H1 (cell line): ENCODE measurements around the gene MARCHF10. TPM values are rescaled to one million over a fixed set of nuclear protein-coding genes. Genes with fewer than 3 reads are reported as not detected.

ENCODE experiments used
- CTCF ChIA-PET: fragments of 300-600 bp; sonication (Branson Sonifier 250); formaldehyde crosslinking; loops from one replicate; lab custom pipeline; 2021; ENCODE audit not compliant: partially characterized antibody; lab: Charles Lee
- POLR2A ChIA-PET: fragments of 300-600 bp; sonication (Branson Sonifier 250); formaldehyde crosslinking; loops from one replicate; lab custom pipeline; 2021; ENCODE audit warnings: inconsistent platforms; ENCODE audit not compliant: partially characterized antibody; lab: Charles Lee
- DNase-seq, 2 experiments: peaks; one replicate each; pipeline versions ENCODE4 v3.0.0 to v3.0.0-alpha.2; 2010 to 2022; ENCODE audit warnings: low spot score in 2 of 2, low read depth in 1 of 2, mixed read lengths in 1 of 2
- FAIRE-seq: peaks from 2 replicates; lab custom pipeline; 2011; peaks lifted over from hg19 to GRCh38; lab: Jason Lieb, UNC
- H2AFZ ChIP-seq: 2 replicates; pipeline ENCODE4 v1.8.1; 2012; ENCODE audit warnings: low read length, inconsistent platforms
- H2AK5ac ChIP-seq: 2 replicates; pipeline ENCODE4 v1.6.1; 2013; ENCODE audit warnings: low read depth, low read length
- H2BK120ac ChIP-seq: replicated peaks from 2 replicates; pipeline ENCODE3; 2013; ENCODE audit warnings: low read depth, low read length, inconsistent platforms
- H2BK12ac ChIP-seq: 2 replicates; pipeline ENCODE4 v1.6.1; 2013; ENCODE audit warnings: low read depth, low read length
- H2BK15ac ChIP-seq: 2 replicates; pipeline ENCODE4 v1.6.1; 2013; ENCODE audit warnings: low read length
- H2BK20ac ChIP-seq: 2 replicates; pipeline ENCODE4 v1.6.1; 2013; ENCODE audit warnings: low read length
- H2BK5ac ChIP-seq: 2 replicates; pipeline ENCODE4 v1.6.1; 2013; ENCODE audit warnings: low read depth, low read length
- H3K14ac ChIP-seq: 2 replicates; pipeline ENCODE4 v1.6.1; 2013; ENCODE audit warnings: inconsistent platforms; ENCODE audit not compliant: insufficient read length
- H3K18ac ChIP-seq: 2 replicates; pipeline ENCODE4 v1.6.1; 2013; ENCODE audit warnings: low read length; ENCODE audit errors: extremely low read depth
- H3K23ac ChIP-seq: 2 replicates; pipeline ENCODE4 v1.6.1; 2013; ENCODE audit warnings: inconsistent platforms; ENCODE audit not compliant: insufficient read length
- H3K23me2 ChIP-seq: 2 replicates; pipeline ENCODE4 v1.6.1; 2013; ENCODE audit warnings: low read depth, low read length
- H3K27ac ChIP-seq: 2 replicates; pipeline ENCODE4 v1.6.1; 2011; ENCODE audit warnings: low read depth, low read length, inconsistent platforms
- H3K27me3 ChIP-seq, 4 experiments: replicated peaks in 1 of 4; 1 replicate in 1 of 4; 2 replicates in 3 of 4; pipeline versions ENCODE4 v1.6.1 to v1.8.1; 2011 to 2013; ENCODE audit warnings: low read length in 3 of 4, mild to moderate bottlenecking in 3 of 4, inconsistent platforms in 2 of 4, mixed read lengths in 2 of 4, moderate library complexity in 1 of 4; ENCODE audit not compliant: control insufficient read depth in 3 of 4, insufficient read depth in 3 of 4; ENCODE audit errors: extremely low read depth in 1 of 4
- H3K36me3 ChIP-seq, 4 experiments: 2 replicates each; pipeline versions ENCODE4 v1.6.1 to v1.8.1; 2011 to 2013; ENCODE audit warnings: mild to moderate bottlenecking in 4 of 4, low read length in 3 of 4, moderate library complexity in 2 of 4, control low read depth in 1 of 4, inconsistent platforms in 1 of 4; ENCODE audit not compliant: insufficient read depth in 4 of 4, control insufficient read depth in 2 of 4
- H3K4ac ChIP-seq: replicated peaks from 2 replicates; pipeline ENCODE3; 2013; ENCODE audit warnings: low read length, low read depth, mixed read lengths, inconsistent platforms; ENCODE audit not compliant: insufficient read length
- H3K4me1 ChIP-seq, 4 experiments: replicated peaks in 1 of 4; 1 replicate in 1 of 4; 2 replicates in 3 of 4; pipeline versions ENCODE4 v1.6.1 to v1.8.1; 2011 to 2013; ENCODE audit warnings: low read length in 3 of 4, inconsistent platforms in 2 of 4, mixed read lengths in 1 of 4; ENCODE audit not compliant: insufficient read depth in 4 of 4, control insufficient read depth in 3 of 4
- H3K4me2 ChIP-seq, 2 experiments: 2 replicates each; pipeline versions ENCODE4 v1.6.1 to v1.8.1; 2011 to 2013; ENCODE audit warnings: low read depth in 2 of 2, low read length in 2 of 2, control low read depth in 1 of 2, inconsistent platforms in 1 of 2, mild to moderate bottlenecking in 1 of 2; ENCODE audit not compliant: insufficient read depth in 1 of 2
- H3K4me3 ChIP-seq, 4 experiments: fragments of 200-600, 300-600 bp in 1 of 4; sonication (generic), shearing (Covaris generic), sonication (Bioruptor Twin) in 1 of 4; 2 replicates each; pipeline versions ENCODE4 v1.5.1 to v1.8.1; 2011 to 2016; ENCODE audit warnings: low read length in 4 of 4, low read depth in 3 of 4, control low read depth in 2 of 4, inconsistent platforms in 2 of 4, mild to moderate bottlenecking in 2 of 4, mixed read lengths in 1 of 4, moderate library complexity in 1 of 4; ENCODE audit not compliant: insufficient read depth in 2 of 4; ENCODE audit errors: extremely low read depth in 1 of 4
- H3K56ac ChIP-seq: replicated peaks from 2 replicates; pipeline ENCODE3; 2013; ENCODE audit warnings: low read depth, mild to moderate bottlenecking, mixed read lengths, low read length, inconsistent platforms; ENCODE audit not compliant: insufficient read length
- H3K79me1 ChIP-seq: 2 replicates; pipeline ENCODE4 v1.6.1; 2013; ENCODE audit warnings: low read depth, low read length, control low read depth
- H3K79me2 ChIP-seq, 2 experiments: 2 replicates each; pipeline versions ENCODE4 v1.6.1 to v1.8.1; 2012 to 2013; ENCODE audit warnings: low read length in 2 of 2, mild to moderate bottlenecking in 2 of 2, inconsistent platforms in 1 of 2; ENCODE audit not compliant: insufficient read depth in 2 of 2, control insufficient read depth in 1 of 2
- H3K9ac ChIP-seq, 4 experiments: replicated peaks in 1 of 4; 1 replicate in 1 of 4; 2 replicates in 3 of 4; pipeline versions ENCODE4 v1.6.1 to v1.8.1; 2011 to 2013; ENCODE audit warnings: low read depth in 3 of 4, low read length in 3 of 4, control low read depth in 2 of 4, mild to moderate bottlenecking in 2 of 4, moderate library complexity in 2 of 4, inconsistent platforms in 1 of 4; ENCODE audit errors: extremely low read depth in 1 of 4
- H3K9me3 ChIP-seq, 2 experiments: 2 replicates each; pipeline versions ENCODE4 v1.6.1 to v1.8.1; 2012 to 2013; ENCODE audit warnings: mild to moderate bottlenecking in 2 of 2, moderate library complexity in 2 of 2, control low read depth in 1 of 2, inconsistent platforms in 1 of 2, low read depth in 1 of 2, low read length in 1 of 2, mixed read lengths in 1 of 2; ENCODE audit not compliant: insufficient read depth in 2 of 2
- H4K20me1 ChIP-seq, 2 experiments: replicated peaks in 1 of 2; 2 replicates each; pipeline versions ENCODE3 to v1.8.1; 2011 to 2013; ENCODE audit warnings: inconsistent platforms in 2 of 2, low read length in 2 of 2, mild to moderate bottlenecking in 1 of 2; ENCODE audit not compliant: insufficient read depth in 2 of 2, control insufficient read depth in 1 of 2
- H4K5ac ChIP-seq: 2 replicates; pipeline ENCODE4 v1.6.1; 2013; ENCODE audit warnings: low read length, low read depth, mixed read lengths, inconsistent platforms; ENCODE audit not compliant: insufficient read length
- H4K8ac ChIP-seq: 2 replicates; pipeline ENCODE4 v1.8.0; 2013; ENCODE audit warnings: mild to moderate bottlenecking, moderate library complexity, low read length, inconsistent platforms; ENCODE audit not compliant: insufficient read depth; ENCODE audit errors: extremely low read depth
- H4K91ac ChIP-seq: replicated peaks from 2 replicates; pipeline ENCODE3; 2013; ENCODE audit warnings: low read length, mixed read lengths, inconsistent platforms; ENCODE audit not compliant: insufficient read length
- ATF3 ChIP-seq: IDR thresholded peaks from 2 replicates; pipeline ENCODE4 v1.6.1; 2011; ENCODE audit warnings: low read depth, mild to moderate bottlenecking, low read length; ENCODE audit not compliant: insufficient read depth
- CREB1 ChIP-seq: IDR thresholded peaks from 2 replicates; pipeline ENCODE4 v1.6.1; 2012; ENCODE audit warnings: inconsistent platforms
- EP300 ChIP-seq, 2 experiments: IDR thresholded peaks; 1 replicate in 1 of 2; 2 replicates in 1 of 2; pipeline ENCODE4 v1.6.1; 2011 to 2012; ENCODE audit warnings: low read depth in 2 of 2, low read length in 2 of 2, mild to moderate bottlenecking in 2 of 2, borderline replicate concordance in 1 of 2, inconsistent platforms in 1 of 2, moderate library complexity in 1 of 2
- GABPA ChIP-seq: IDR thresholded peaks from 2 replicates; pipeline ENCODE4 v1.6.1; 2011; ENCODE audit warnings: mild to moderate bottlenecking, low read length, moderate library complexity, borderline replicate concordance; ENCODE audit not compliant: insufficient read depth
- JUND ChIP-seq: IDR thresholded peaks from 2 replicates; pipeline ENCODE4 v1.6.1; 2011; ENCODE audit warnings: mild to moderate bottlenecking, improper control_type of control experiment, low read length
- KDM4A ChIP-seq: IDR thresholded peaks from one replicate; pipeline ENCODE4 v1.7.1; 2012; ENCODE audit warnings: low read depth, mild to moderate bottlenecking, moderate library complexity, low read length, inconsistent platforms; ENCODE audit not compliant: severe bottlenecking
- KDM5A ChIP-seq: fragments of 200-600 bp; IDR thresholded peaks from 2 replicates; pipeline ENCODE4 v1.7.1; 2012; ENCODE audit warnings: mild to moderate bottlenecking, low read length, inconsistent platforms, mixed read lengths
- MAX ChIP-seq: IDR thresholded peaks from 2 replicates; pipeline ENCODE4 v1.6.1; 2012; ENCODE audit warnings: inconsistent platforms
- PHF8 ChIP-seq: fragments of 200-600 bp; sonication (generic); conservative IDR thresholded peaks from 2 replicates; pipeline ENCODE4 v1.7.1; 2012; ENCODE audit warnings: low read depth, mild to moderate bottlenecking, inconsistent platforms, low read length, moderate library complexity
- SP1 ChIP-seq: IDR thresholded peaks from 2 replicates; pipeline ENCODE4 v1.6.1; 2011; ENCODE audit warnings: low read depth, low read length
- WGBS, 2 experiments: shearing (Covaris generic) in 1 of 2; methylation state at CpG; one replicate each; pipeline versions ENCODE4 v1.1.6 to v1.1.7; 2013 to 2015; ENCODE audit warnings: low lambda C conversion rate in 2 of 2, mixed read lengths in 2 of 2, inconsistent platforms in 1 of 2, low coverage in 1 of 2, missing lambda C conversion rate in 1 of 2; ENCODE audit not compliant: insufficient replicate concordance in 2 of 2, insufficient coverage in 1 of 2, insufficient read length in 1 of 2; ENCODE audit errors: extremely low coverage in 1 of 2, missing lambda C conversion rate in 1 of 2; 5-methylcytosine and 5-hydroxymethylcytosine counted together
- polyA plus RNA-seq, 7 experiments: library from polyadenylated mRNA; depleted of rRNA in 3 of 7; stranded (reverse) in 5 of 7; unstranded in 2 of 7; fragments of >200 nt in 5 of 7; fragments of 200-250 nt in 2 of 7; gene quantifications; 1 replicate in 5 of 7; 2 replicates in 1 of 7; 4 replicates in 1 of 7; pipeline versions ENCODE4 v1.2.1 to v1.2.3, GENCODE V29; 2011 to 2013; ENCODE audit warnings: missing spikeins in 2 of 7, mixed read lengths in 2 of 7
- total RNA-seq: library from RNA; stranded (reverse); fragmentation: NEBNext Ultra II Directional; extraction: Animal tissue kit (Norgen Biotek cat#: 25700); gene quantifications from 2 replicates; pipeline ENCODE4 v1.2.1, GENCODE V29; 2021

The MARCHF10 gene
- total and polyA plus RNA-seq, 2 of the 8 experiments (the other 6 are each of a cell fraction or from before 2014, with no cell fraction given): 0.48 to 0.73 TPM

GRCh38 chr17:62745806-62746205 is 62.3 kb downstream of the MARCHF10 start:
- H3K4me2 ChIP-seq: no peak overlapping the region

More at GRCh38 chr17:62745806-62746205, 62.3 kb downstream of the MARCHF10 start:
- no peak for TF ChIP-seq PHF8
- no peak for TF ChIP-seq EP300 (IDR thresholded peaks at IDR 0.05; ENCODE audit: borderline replicate concordance in 1 of 2, low read depth in 2 of 2, low read length in 2 of 2)
- TF ChIP-seq ATF3: no peak
- no peak for TF ChIP-seq MAX
- TF ChIP-seq KDM5A: no peak
- no peak for TF ChIP-seq KDM4A
- no peak for TF ChIP-seq CREB1
- no peak for TF ChIP-seq SP1
- TF ChIP-seq JUND: no peak
- TF ChIP-seq GABPA: no peak
- TF ChIP-seq, all 59 proteins: peak for 0
- no peaks in the 10 kb centered on the region for H4K20me1 ChIP-seq
- H3K56ac ChIP-seq: no peak overlapping the region
- peaks cover 0 to 8% (median 6%) of the 10 kb centered on the region in 4 experiments; a peak in 5 of 7 replicates for H3K4me1 ChIP-seq
- WGBS, 2 experiments: 92% methylated on average over 7 of the region's 7 CpGs; no CpG with 5 or more reads in 1 of the 2 experiments
- H3K14ac ChIP-seq: no peak overlapping the region
- H2AFZ ChIP-seq: no peak overlapping the region
- H3K18ac ChIP-seq: no peak overlapping the region
- H2BK15ac ChIP-seq: no peak overlapping the region
- no peak for DNase-seq
- no peak overlapping the region for H4K5ac ChIP-seq
- H2BK120ac ChIP-seq: no peak overlapping the region
- H2BK5ac ChIP-seq: no peak overlapping the region
- H3K4me3 ChIP-seq: no peak overlapping the region
- no peak overlapping the region for H2BK20ac ChIP-seq
- H2AK5ac ChIP-seq: no peak overlapping the region
- no peaks in the 10 kb centered on the region for H3K36me3 ChIP-seq
- H4K8ac ChIP-seq: no peak overlapping the region; the same call in 1 of the 2 replicates
- POLR2A ChIA-PET: no interaction called here
- H3K23me2 ChIP-seq: no peaks in the 10 kb centered on the region
- H3K9ac ChIP-seq: no peak overlapping the region
- H3K27ac ChIP-seq: no peak overlapping the region
- no peak overlapping the region for H3K23ac ChIP-seq
- CTCF ChIA-PET: no interaction called here
- no peaks in the 10 kb centered on the region for H3K79me1 ChIP-seq
- H2BK12ac ChIP-seq: no peak overlapping the region
- no peak overlapping the region for H3K4ac ChIP-seq
- no peak overlapping the region for H4K91ac ChIP-seq
- H3K79me2 ChIP-seq: no peaks in the 10 kb centered on the region
- no peaks in the 10 kb centered on the region for H3K9me3 ChIP-seq
- no peaks in the 10 kb centered on the region for H3K27me3 ChIP-seq
- FAIRE-seq: no peak
